Activated T-cell treated with anti-CD3 and anti-CD28 coated beads, Interleukin-2, amount 50 U/mL, for 72 hours (primary cell): ENCODE data around the gene MRNIP. TPM values are rescaled to one million over a fixed set of nuclear protein-coding genes. Genes with fewer than 3 reads are reported as not detected.
"Not testable (repeated sequence)": the region's sequence is repeated elsewhere in the genome, so short reads cannot be mapped to it uniquely, and the experiment has no call there.

Source experiments
- ATAC-seq, 2 donors: fragments of 150-1000 bp; cut with Tn5 transposase; replicated peaks in 1 of 2; 2 replicates each; pipeline ENCODE4 v1.10.0; 2021; ENCODE audit warnings: moderate library complexity in 2 of 2, mild to moderate bottlenecking in 1 of 2
- DNase-seq, 2 donors: peaks; one replicate each; pipeline ENCODE4 v3.0.0; 2021 to 2022; ENCODE audit warnings: mixed read lengths in 1 of 2
- H3K27ac Mint-ChIP-seq: one replicate; pipeline ENCODE4 v1.8.0; 2022; ENCODE audit warnings: mild to moderate bottlenecking, moderate library complexity, mixed read lengths
- H3K27me3 Mint-ChIP-seq: one replicate; pipeline ENCODE4 v1.8.0; 2022; ENCODE audit warnings: low read depth, mixed read lengths
- H3K36me3 Mint-ChIP-seq, 2 donors: one replicate each; pipeline ENCODE4 v1.8.0; 2022; ENCODE audit warnings: mixed read lengths in 2 of 2, mild to moderate bottlenecking in 1 of 2; ENCODE audit not compliant: insufficient read depth in 2 of 2
- H3K4me1 Mint-ChIP-seq: one replicate; pipeline ENCODE4 v1.8.0; 2022; ENCODE audit warnings: low read depth, mixed read lengths
- H3K4me3 Mint-ChIP-seq, 2 donors: one replicate each; pipeline ENCODE4 v1.8.0; 2022; ENCODE audit warnings: mild to moderate bottlenecking in 2 of 2, mixed read lengths in 2 of 2, moderate library complexity in 2 of 2
- H3K9me3 Mint-ChIP-seq, 2 donors: one replicate each; pipeline ENCODE4 v1.8.0; 2022; ENCODE audit warnings: mixed read lengths in 2 of 2
- total RNA-seq, 2 donors: library from RNA; stranded (reverse); gene quantifications; one replicate each; pipeline ENCODE4 v1.2.3, GENCODE V29; 2022

Gene MRNIP
- total RNA-seq, 2 donors from 2014 or later = 26.4 to 33.3 TPM

GRCh38 chr5:179796877-179797608 is 61.6 kb downstream of the MRNIP start:
- DNase-seq (no peak), ATAC-seq (no peak)
- Mint-ChIP-seq H3K27me3 (no peaks in the 10 kb centered on the region), H3K4me3 (peak overlapping the region; percentile 57 to 66), H3K9me3 (no peaks in the 10 kb centered on the region), H3K36me3 (peaks cover 0 to 9% of the 10 kb centered on the region in 2 donors), H3K27ac (peak overlapping the region; percentile 42), H3K4me1 (peaks cover 31% of the 10 kb centered on the region)

- Mint-ChIP-seq H3K4me3 (peak overlapping the region; percentile 57 to 66), H3K27me3 (no peaks in the 10 kb centered on the region), H3K27ac (no peak overlapping the region), H3K36me3 (peaks cover 0 to 7% of the 10 kb centered on the region in 2 donors), H3K9me3 (no peaks in the 10 kb centered on the region), H3K4me1 (peaks cover 25% of the 10 kb centered on the region)
- peak; percentile 78 to 83 for ATAC-seq
- DNase-seq = peak; percentile 83 to 88
Measured at GRCh38 chr5:179795863-179796833, 62.5 kb downstream of the MRNIP start.

GRCh38 chr5:179795049-179795862 is 63.4 kb downstream of the MRNIP start:
- Mint-ChIP-seq H3K27me3 (no peaks in the 10 kb centered on the region), H3K27ac (no peak overlapping the region), H3K4me3 (peak overlapping the region; percentile 63 to 65), H3K36me3 (peaks cover 0 to 7% of the 10 kb centered on the region in 2 donors), H3K4me1 (peaks cover 25% of the 10 kb centered on the region), H3K9me3 (no peaks in the 10 kb centered on the region)
- DNase-seq (no peak), ATAC-seq (peak; percentile 2)

- no peaks in the 10 kb centered on the region for H3K9me3 Mint-ChIP-seq
- DNase-seq (no peak), ATAC-seq (no peak)
- H3K4me3 Mint-ChIP-seq = peak overlapping the region; percentile 63 to 65
- peaks cover 25% of the 10 kb centered on the region for H3K4me1 Mint-ChIP-seq
- peaks cover 0 to 7% of the 10 kb centered on the region in 2 donors for H3K36me3 Mint-ChIP-seq
- no peaks in the 10 kb centered on the region for H3K27me3 Mint-ChIP-seq
- H3K27ac Mint-ChIP-seq = no peak overlapping the region
Measured at GRCh38 chr5:179794575-179794974, 64.0 kb downstream of the MRNIP start.

- H3K4me1 Mint-ChIP-seq = peaks cover 25% of the 10 kb centered on the region
- ATAC-seq = no peak
- DNase-seq = no peak
- peaks cover 0 to 7% of the 10 kb centered on the region in 2 donors for H3K36me3 Mint-ChIP-seq
- peak overlapping the region in 1 of 2 donors; percentile 63 for H3K4me3 Mint-ChIP-seq
- H3K9me3 Mint-ChIP-seq = peaks cover 0 to 1% of the 10 kb centered on the region in 2 donors
- H3K27me3 Mint-ChIP-seq = no peaks in the 10 kb centered on the region
- no peak overlapping the region for H3K27ac Mint-ChIP-seq
Measured at GRCh38 chr5:179794171-179794570, 64.4 kb downstream of the MRNIP start.

- ATAC-seq (peak; percentile 13 to 14), DNase-seq (peak in 1 of 2 donors; percentile 49)
- Mint-ChIP-seq H3K27ac (no peak within 1 kb of the TSS), H3K36me3 (peaks cover 0 to 7% of the 10 kb centered on the region in 2 donors), H3K4me3 (peak within 1 kb of the TSS; percentile 63 to 65), H3K4me1 (peaks cover 25% of the 10 kb centered on the region), H3K27me3 (no peaks in the 10 kb centered on the region), H3K9me3 (peaks cover 0 to 1% of the 10 kb centered on the region in 2 donors)
Measured at GRCh38 chr5:179793468-179794139, 65.0 kb downstream of the MRNIP start, which contains the start of gene LTC4S. TSS of gene LTC4S (plus strand) at chr5:179793986. CDS start at chr5:179794081, 95 bp downstream.

GRCh38 chr5:179792612-179793467 is 65.8 kb downstream of the MRNIP start:
- Mint-ChIP-seq H3K9me3 (peaks cover 0 to 1% of the 10 kb centered on the region in 2 donors), H3K27ac (no peak overlapping the region), H3K36me3 (peaks cover 0 to 7% of the 10 kb centered on the region in 2 donors), H3K27me3 (no peaks in the 10 kb centered on the region), H3K4me1 (peaks cover 25% of the 10 kb centered on the region), H3K4me3 (no peak overlapping the region)
- ATAC-seq = no peak
- no peak for DNase-seq

- Mint-ChIP-seq H3K27me3 (no peaks in the 10 kb centered on the region), H3K4me1 (peaks cover 25% of the 10 kb centered on the region), H3K9me3 (peaks cover 0 to 1% of the 10 kb centered on the region in 2 donors), H3K4me3 (no peak overlapping the region), H3K36me3 (peaks cover 0 to 4% of the 10 kb centered on the region in 2 donors), H3K27ac (no peak overlapping the region)
- DNase-seq (no peak), ATAC-seq (no peak)
Measured at GRCh38 chr5:179791881-179792611, 66.6 kb downstream of the MRNIP start.

- not testable (repeated sequence) for H3K27ac Mint-ChIP-seq, H3K27me3 Mint-ChIP-seq, H3K4me3 Mint-ChIP-seq, ATAC-seq, H3K9me3 Mint-ChIP-seq, DNase-seq, H3K36me3 Mint-ChIP-seq
- H3K4me1 Mint-ChIP-seq = peaks cover 18% of the 10 kb centered on the region
Measured at GRCh38 chr5:179789278-179789677, 69.3 kb downstream of the MRNIP start.

- no peak overlapping the region for H3K4me3 Mint-ChIP-seq
- no peak overlapping the region for H3K27ac Mint-ChIP-seq
- H3K36me3 Mint-ChIP-seq = no peaks in the 10 kb centered on the region
- peaks cover 8% of the 10 kb centered on the region for H3K4me1 Mint-ChIP-seq
- H3K9me3 Mint-ChIP-seq = peaks cover 0 to 1% of the 10 kb centered on the region in 2 donors
- no peak for DNase-seq
- ATAC-seq = no peak
- H3K27me3 Mint-ChIP-seq = no peaks in the 10 kb centered on the region
Measured at GRCh38 chr5:179788193-179788854, 70.3 kb downstream of the MRNIP start.
